ENCODE results near the gene USP28.

DNA sequence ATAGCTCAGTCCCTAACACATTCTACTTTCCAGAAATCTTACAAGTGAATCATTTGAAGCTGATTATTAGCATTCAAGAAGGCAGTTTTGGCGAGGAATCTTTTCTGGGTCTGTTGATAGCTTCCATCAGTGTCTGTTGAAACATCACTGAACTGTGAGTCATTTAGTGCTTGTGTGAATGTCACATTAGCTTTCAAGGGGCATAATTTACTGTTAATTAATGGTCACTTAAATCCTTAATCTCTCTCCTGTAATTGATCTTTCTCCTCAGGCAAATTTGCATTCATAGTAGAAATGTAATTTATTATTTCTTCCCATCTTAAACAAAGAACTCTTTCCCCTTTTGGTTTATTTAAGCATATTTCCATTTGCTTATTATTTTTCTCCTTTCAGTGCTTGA lies 31.8 kb upstream of the USP28 start:
- TF ChIP-seq, protein P1, sequence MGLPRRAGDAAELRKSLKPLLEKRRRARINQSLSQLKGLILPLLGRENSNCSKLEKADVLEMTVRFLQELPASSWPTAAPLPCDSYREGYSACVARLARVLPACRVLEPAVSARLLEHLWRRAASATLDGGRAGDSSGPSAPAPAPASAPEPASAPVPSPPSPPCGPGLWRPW (IDR thresholded peaks at IDR 0.05) = no peak
- TF ChIP-seq, protein P2, sequence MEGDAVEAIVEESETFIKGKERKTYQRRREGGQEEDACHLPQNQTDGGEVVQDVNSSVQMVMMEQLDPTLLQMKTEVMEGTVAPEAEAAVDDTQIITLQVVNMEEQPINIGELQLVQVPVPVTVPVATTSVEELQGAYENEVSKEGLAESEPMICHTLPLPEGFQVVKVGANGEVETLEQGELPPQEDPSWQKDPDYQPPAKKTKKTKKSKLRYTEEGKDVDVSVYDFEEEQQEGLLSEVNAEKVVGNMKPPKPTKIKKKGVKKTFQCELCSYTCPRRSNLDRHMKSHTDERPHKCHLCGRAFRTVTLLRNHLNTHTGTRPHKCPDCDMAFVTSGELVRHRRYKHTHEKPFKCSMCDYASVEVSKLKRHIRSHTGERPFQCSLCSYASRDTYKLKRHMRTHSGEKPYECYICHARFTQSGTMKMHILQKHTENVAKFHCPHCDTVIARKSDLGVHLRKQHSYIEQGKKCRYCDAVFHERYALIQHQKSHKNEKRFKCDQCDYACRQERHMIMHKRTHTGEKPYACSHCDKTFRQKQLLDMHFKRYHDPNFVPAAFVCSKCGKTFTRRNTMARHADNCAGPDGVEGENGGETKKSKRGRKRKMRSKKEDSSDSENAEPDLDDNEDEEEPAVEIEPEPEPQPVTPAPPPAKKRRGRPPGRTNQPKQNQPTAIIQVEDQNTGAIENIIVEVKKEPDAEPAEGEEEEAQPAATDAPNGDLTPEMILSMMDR (IDR thresholded peaks at IDR 0.05) = no peak
- TF ChIP-seq, protein P3, sequence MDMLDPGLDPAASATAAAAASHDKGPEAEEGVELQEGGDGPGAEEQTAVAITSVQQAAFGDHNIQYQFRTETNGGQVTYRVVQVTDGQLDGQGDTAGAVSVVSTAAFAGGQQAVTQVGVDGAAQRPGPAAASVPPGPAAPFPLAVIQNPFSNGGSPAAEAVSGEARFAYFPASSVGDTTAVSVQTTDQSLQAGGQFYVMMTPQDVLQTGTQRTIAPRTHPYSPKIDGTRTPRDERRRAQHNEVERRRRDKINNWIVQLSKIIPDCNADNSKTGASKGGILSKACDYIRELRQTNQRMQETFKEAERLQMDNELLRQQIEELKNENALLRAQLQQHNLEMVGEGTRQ (IDR thresholded peaks at IDR 0.05) = no peak
- TF ChIP-seq JUN (IDR thresholded peaks at IDR 0.05) (no peak), POLR2A (IDR thresholded peaks at IDR 0.05; ENCODE audit: low read length) (no peak), RAD21 (conservative IDR thresholded peaks at IDR 0.05 in 1 of 2, IDR thresholded peaks at IDR 0.05 in 1 of 2) (no peak), NFE2L2 (conservative IDR thresholded peaks at IDR 0.05; ENCODE audit: low read length) (no peak), JUNB (IDR thresholded peaks at IDR 0.05) (no peak), RCOR1 (IDR thresholded peaks at IDR 0.05; ENCODE audit: low read depth, low read length) (no peak), TP53 (CRISPR knock-in tag; IDR thresholded peaks at IDR 0.05) (no peak), KDM1A (IDR thresholded peaks at IDR 0.05; ENCODE audit: low read depth) (no peak)
- TF ChIP-seq, protein P4, sequence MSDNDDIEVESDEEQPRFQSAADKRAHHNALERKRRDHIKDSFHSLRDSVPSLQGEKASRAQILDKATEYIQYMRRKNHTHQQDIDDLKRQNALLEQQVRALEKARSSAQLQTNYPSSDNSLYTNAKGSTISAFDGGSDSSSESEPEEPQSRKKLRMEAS (IDR thresholded peaks at IDR 0.05) = no peak
- TF ChIP-seq, protein P5, sequence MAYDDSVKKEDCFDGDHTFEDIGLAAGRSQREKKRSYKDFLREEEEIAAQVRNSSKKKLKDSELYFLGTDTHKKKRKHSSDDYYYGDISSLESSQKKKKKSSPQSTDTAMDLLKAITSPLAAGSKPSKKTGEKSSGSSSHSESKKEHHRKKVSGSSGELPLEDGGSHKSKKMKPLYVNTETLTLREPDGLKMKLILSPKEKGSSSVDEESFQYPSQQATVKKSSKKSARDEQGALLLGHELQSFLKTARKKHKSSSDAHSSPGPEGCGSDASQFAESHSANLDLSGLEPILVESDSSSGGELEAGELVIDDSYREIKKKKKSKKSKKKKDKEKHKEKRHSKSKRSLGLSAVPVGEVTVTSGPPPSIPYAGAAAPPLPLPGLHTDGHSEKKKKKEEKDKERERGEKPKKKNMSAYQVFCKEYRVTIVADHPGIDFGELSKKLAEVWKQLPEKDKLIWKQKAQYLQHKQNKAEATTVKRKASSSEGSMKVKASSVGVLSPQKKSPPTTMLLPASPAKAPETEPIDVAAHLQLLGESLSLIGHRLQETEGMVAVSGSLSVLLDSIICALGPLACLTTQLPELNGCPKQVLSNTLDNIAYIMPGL (CRISPR knock-in tag; IDR thresholded peaks at IDR 0.05; ENCODE audit: borderline replicate concordance) = no peak

Data from A549 (cell line).